Fibroblast of skin of abdomen (primary cell): Measurements from ENCODE around the gene MTCL1.

ENCODE experiments used
- DNase-seq: peaks from one replicate; pipeline ENCODE4 v3.0.0-alpha.2; 2013

The MTCL1 gene

GRCh38 chr18:8776013-8776943 is 70.9 kb downstream of the MTCL1 start:
- no peak for DNase-seq

GRCh38 chr18:8777846-8778245 is 72.5 kb downstream of the MTCL1 start:
- DNase-seq = no peak

- no peak for DNase-seq
Observed at GRCh38 chr18:8778386-8778785, 73.0 kb downstream of the MTCL1 start.

- no peak for DNase-seq
Observed at GRCh38 chr18:8778824-8779223, 73.5 kb downstream of the MTCL1 start.

GRCh38 chr18:8779251-8779650 is 73.9 kb downstream of the MTCL1 start:
- no peak for DNase-seq

- DNase-seq = no peak
Observed at GRCh38 chr18:8780227-8780626, 74.9 kb downstream of the MTCL1 start.

GRCh38 chr18:8781671-8782070 is 76.3 kb downstream of the MTCL1 start:
- DNase-seq = no peak

GRCh38 chr18:8783335-8783993 is 78.1 kb downstream of the MTCL1 start:
- no peak for DNase-seq

- DNase-seq = no peak
Observed at GRCh38 chr18:8783994-8784530, 78.7 kb downstream of the MTCL1 start.

GRCh38 chr18:8785261-8785660 is 79.9 kb downstream of the MTCL1 start:
- no peak for DNase-seq

- DNase-seq = no peak
Observed at GRCh38 chr18:8785855-8786482, 80.6 kb downstream of the MTCL1 start.

- no peak for DNase-seq
Observed at GRCh38 chr18:8786483-8787370, 81.4 kb downstream of the MTCL1 start.

- DNase-seq = no peak
Observed at GRCh38 chr18:8787371-8787670, 82.0 kb downstream of the MTCL1 start.

GRCh38 chr18:8787794-8788193 is 82.4 kb downstream of the MTCL1 start:
- no peak for DNase-seq

GRCh38 chr18:8788503-8789429 is 83.4 kb downstream of the MTCL1 start:
- DNase-seq = peak; percentile 17

- no peak for DNase-seq
Observed at GRCh38 chr18:8791171-8791651, 85.9 kb downstream of the MTCL1 start.

- no peak for DNase-seq
Observed at GRCh38 chr18:8792688-8793316, 87.4 kb downstream of the MTCL1 start.

GRCh38 chr18:8793445-8794155 is 88.2 kb downstream of the MTCL1 start:
- DNase-seq = no peak

- peak; percentile 84 for DNase-seq
Observed at GRCh38 chr18:8794156-8794933, 89.0 kb downstream of the MTCL1 start.
